ENCODE data around the gene ZFAND3.

DNA sequence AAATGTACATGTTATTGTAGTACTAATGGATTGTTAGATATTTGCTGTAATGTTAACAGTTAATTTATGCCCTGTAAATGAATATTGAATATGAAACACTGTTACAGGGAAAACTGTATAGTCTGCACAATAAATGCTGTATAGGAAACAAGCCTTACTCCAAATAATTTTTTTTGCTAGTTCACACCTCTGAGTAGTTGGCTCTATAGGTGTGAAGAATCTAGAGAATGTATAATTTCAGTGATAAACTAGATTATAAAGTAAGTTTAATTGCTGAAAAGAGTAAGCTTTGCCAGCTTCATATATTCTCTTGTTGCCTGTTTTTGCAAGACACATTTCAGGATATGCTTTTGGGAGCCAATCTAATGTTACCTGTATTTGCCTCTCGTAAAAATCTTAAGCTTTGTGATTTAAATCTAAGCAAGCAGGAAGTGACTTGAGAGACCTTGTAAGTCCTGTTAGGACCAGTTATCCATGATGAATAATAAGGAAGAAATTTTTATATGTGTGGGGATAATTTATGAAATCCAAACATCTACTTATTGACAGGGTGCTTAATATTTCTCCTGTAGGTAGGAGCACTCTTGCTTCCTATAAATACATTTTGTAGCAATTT is 232.4 kb downstream of the ZFAND3 start:
- TF ChIP-seq, protein P1, sequence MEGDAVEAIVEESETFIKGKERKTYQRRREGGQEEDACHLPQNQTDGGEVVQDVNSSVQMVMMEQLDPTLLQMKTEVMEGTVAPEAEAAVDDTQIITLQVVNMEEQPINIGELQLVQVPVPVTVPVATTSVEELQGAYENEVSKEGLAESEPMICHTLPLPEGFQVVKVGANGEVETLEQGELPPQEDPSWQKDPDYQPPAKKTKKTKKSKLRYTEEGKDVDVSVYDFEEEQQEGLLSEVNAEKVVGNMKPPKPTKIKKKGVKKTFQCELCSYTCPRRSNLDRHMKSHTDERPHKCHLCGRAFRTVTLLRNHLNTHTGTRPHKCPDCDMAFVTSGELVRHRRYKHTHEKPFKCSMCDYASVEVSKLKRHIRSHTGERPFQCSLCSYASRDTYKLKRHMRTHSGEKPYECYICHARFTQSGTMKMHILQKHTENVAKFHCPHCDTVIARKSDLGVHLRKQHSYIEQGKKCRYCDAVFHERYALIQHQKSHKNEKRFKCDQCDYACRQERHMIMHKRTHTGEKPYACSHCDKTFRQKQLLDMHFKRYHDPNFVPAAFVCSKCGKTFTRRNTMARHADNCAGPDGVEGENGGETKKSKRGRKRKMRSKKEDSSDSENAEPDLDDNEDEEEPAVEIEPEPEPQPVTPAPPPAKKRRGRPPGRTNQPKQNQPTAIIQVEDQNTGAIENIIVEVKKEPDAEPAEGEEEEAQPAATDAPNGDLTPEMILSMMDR (conservative IDR thresholded peaks at IDR 0.05; ENCODE audit: low read depth, low read length), result no peak
- TF ChIP-seq EZH2 (IDR thresholded peaks at IDR 0.05; ENCODE audit: borderline replicate concordance, low read depth, low read length, poor library complexity, severe bottlenecking), result no peak
